SK-N-SH (cell line): ENCODE measurements around the gene RASA3. TPM values are rescaled to one million over a fixed set of nuclear protein-coding genes. Genes with fewer than 3 reads are reported as not detected.

Experiments
- CTCF ChIA-PET: fragments of 300-600, 350-600 bp; formaldehyde crosslinking; extraction: SDS; loops from one replicate; lab custom pipeline; 2021; lab: Yijun Ruan, JAX
- POLR2A ChIA-PET: fragments of 350-600 bp; sonication (Branson Sonifier 250); formaldehyde crosslinking; extraction: SDS; loops from one replicate; lab custom pipeline; 2020; ENCODE audit warnings: antibody characterized with exemption, inconsistent platforms; lab: Yijun Ruan, JAX
- DNase-seq: peaks from one replicate; pipeline ENCODE4 v3.0.0; 2012
- H2AFZ ChIP-seq: fragments of 200-600 bp; sonication (generic); 2 replicates; pipeline ENCODE4 v1.8.1; 2016; ENCODE audit warnings: antibody characterized with exemption, mild to moderate bottlenecking, low read depth
- H3F3A ChIP-seq: fragments of 200-600 bp; sonication (generic); replicated peaks from 2 replicates; pipeline ENCODE3; 2016; ENCODE audit warnings: antibody characterized with exemption, mild to moderate bottlenecking; ENCODE audit not compliant: insufficient read depth
- H3K27ac ChIP-seq, 2 experiments: fragments of 200-500 bp in 1 of 2; fragments of 200-600 bp in 1 of 2; sonication (Bioruptor generic) in 1 of 2; sonication (generic), shearing (Covaris generic) in 1 of 2; 2 replicates each; pipeline versions ENCODE4 v1.5.1 to v1.6.1; 2014 to 2016; ENCODE audit warnings: low read depth in 2 of 2, inconsistent platforms in 1 of 2, low read length in 1 of 2, mild to moderate bottlenecking in 1 of 2, mixed read lengths in 1 of 2
- H3K27me3 ChIP-seq: fragments of 200-600 bp; sonication (generic), shearing (Covaris generic); 2 replicates; pipeline ENCODE4 v1.6.1; 2016; ENCODE audit warnings: mixed run types; ENCODE audit not compliant: insufficient read depth
- H3K36me3 ChIP-seq, 2 experiments: fragments of 200-500 bp in 1 of 2; fragments of 200-600 bp in 1 of 2; sonication (Bioruptor generic) in 1 of 2; sonication (generic) in 1 of 2; replicated peaks in 1 of 2; 2 replicates each; pipeline versions ENCODE3 to v1.5.1; 2014 to 2016; ENCODE audit warnings: low read length in 1 of 2, mild to moderate bottlenecking in 1 of 2; ENCODE audit not compliant: insufficient read depth in 2 of 2, control insufficient read depth in 1 of 2
- H3K4me1 ChIP-seq, 2 experiments: fragments of 200-500 bp in 1 of 2; fragments of 200-600 bp in 1 of 2; sonication (Bioruptor generic) in 1 of 2; sonication (generic), shearing (Covaris generic) in 1 of 2; 2 replicates each; pipeline versions ENCODE4 v1.5.1 to v1.6.1; 2014 to 2016; ENCODE audit warnings: low read depth in 1 of 2, low read length in 1 of 2, mixed run types in 1 of 2; ENCODE audit not compliant: insufficient read depth in 2 of 2, control insufficient read depth in 1 of 2
- H3K4me2 ChIP-seq: fragments of 200-600 bp; sonication (generic), shearing (Covaris generic); 2 replicates; pipeline ENCODE4 v1.6.1; 2017; ENCODE audit warnings: mixed run types
- H3K4me3 ChIP-seq, 2 experiments: fragments of 200-500 bp in 1 of 2; fragments of 200-600 bp in 1 of 2; sonication (Bioruptor generic) in 1 of 2; sonication (generic), shearing (Covaris generic) in 1 of 2; 2 replicates each; pipeline versions ENCODE4 v1.5.1 to v1.8.1; 2014 to 2016; ENCODE audit warnings: low read depth in 2 of 2, inconsistent platforms in 1 of 2, low read length in 1 of 2, mild to moderate bottlenecking in 1 of 2, mixed read lengths in 1 of 2, moderate library complexity in 1 of 2
- H3K79me2 ChIP-seq: fragments of 200-600 bp; sonication (generic); 2 replicates; pipeline ENCODE4 v1.8.1; 2017; ENCODE audit warnings: mild to moderate bottlenecking; ENCODE audit not compliant: insufficient read depth
- H3K9ac ChIP-seq: fragments of 200-600 bp; sonication (generic); 2 replicates; pipeline ENCODE4 v1.6.1; 2017; ENCODE audit warnings: mixed run types
- H3K9me2 ChIP-seq: fragments of 200-600 bp; sonication (generic); 2 replicates; pipeline ENCODE4 v1.6.1; 2017; ENCODE audit warnings: mixed run types
- H3K9me3 ChIP-seq: fragments of 200-600 bp; sonication (generic); 2 replicates; pipeline ENCODE4 v1.6.1; 2017; ENCODE audit warnings: mixed run types, mild to moderate bottlenecking, moderate library complexity
- H4K20me1 ChIP-seq: fragments of 200-600 bp; sonication (generic); 2 replicates; pipeline ENCODE4 v1.6.1; 2017; ENCODE audit warnings: mild to moderate bottlenecking, mixed run types; ENCODE audit not compliant: insufficient read depth
- EZH2phosphoT487 ChIP-seq: fragments of 200-600 bp; sonication (generic); IDR thresholded peaks from 2 replicates; pipeline ENCODE4 v1.6.1; 2017; ENCODE audit warnings: low read depth, mixed run types, mild to moderate bottlenecking, antibody characterized with exemption, moderate library complexity, borderline replicate concordance
- FOXJ3 ChIP-seq: sonication (generic); formaldehyde crosslinking; IDR thresholded peaks from 2 replicates; pipeline ENCODE4 v1.5.1; 2020; ENCODE audit warnings: mild to moderate bottlenecking, missing genetic modification reagents
- FOXM1 ChIP-seq: IDR thresholded peaks from 2 replicates; pipeline ENCODE4 v1.4.0; 2012; ENCODE audit warnings: low read depth, mild to moderate bottlenecking
- JUND ChIP-seq: IDR thresholded peaks from 2 replicates; pipeline ENCODE4 v1.4.0; 2012
- NFIC ChIP-seq: IDR thresholded peaks from 2 replicates; pipeline ENCODE4 v1.4.0; 2012; ENCODE audit warnings: borderline replicate concordance
- NRF1 ChIP-seq: IDR thresholded peaks from 2 replicates; pipeline ENCODE4 v1.6.1; 2012; ENCODE audit warnings: low read depth, mild to moderate bottlenecking, low read length
- RAD21 ChIP-seq: IDR thresholded peaks from 2 replicates; pipeline ENCODE4 v1.6.1; 2012; ENCODE audit warnings: mild to moderate bottlenecking, low read length
- RFX5 ChIP-seq: IDR thresholded peaks from 2 replicates; pipeline ENCODE4 v1.6.1; 2012; ENCODE audit warnings: mild to moderate bottlenecking, improper control_type of control experiment, low read length
- RXRA ChIP-seq: IDR thresholded peaks from 2 replicates; pipeline ENCODE4 v1.4.0; 2012; ENCODE audit warnings: low read depth, mild to moderate bottlenecking, borderline replicate concordance
- SIN3A ChIP-seq: IDR thresholded peaks from 2 replicates; pipeline ENCODE4 v1.6.1; 2012; ENCODE audit warnings: low read depth, mild to moderate bottlenecking, low read length, moderate library complexity, borderline replicate concordance
- SMC3 ChIP-seq: IDR thresholded peaks from 2 replicates; pipeline ENCODE4 v1.6.1; 2012; ENCODE audit warnings: low read depth, low read length, improper control_type of control experiment
- TAF1 ChIP-seq: IDR thresholded peaks from 2 replicates; pipeline ENCODE4 v1.6.1; 2012; ENCODE audit warnings: low read depth, mild to moderate bottlenecking, low read length, moderate library complexity, borderline replicate concordance
- TEAD4 ChIP-seq: IDR thresholded peaks from 2 replicates; pipeline ENCODE4 v1.4.0; 2012; ENCODE audit warnings: mild to moderate bottlenecking, borderline replicate concordance; ENCODE audit not compliant: insufficient read depth
- USF1 ChIP-seq: IDR thresholded peaks from 2 replicates; pipeline ENCODE4 v1.4.0; 2012; ENCODE audit warnings: low read depth, borderline replicate concordance
- WGBS: methylation state at CpG from one replicate; pipeline ENCODE4 v1.1.6; 2017; ENCODE audit warnings: low lambda C conversion rate; 5-methylcytosine and 5-hydroxymethylcytosine counted together
- polyA plus RNA-seq, 3 experiments: library from polyadenylated mRNA; depleted of rRNA; stranded (reverse); fragments of >200 nt; gene quantifications; 2 replicates each; pipeline ENCODE4 v1.2.3, GENCODE V29; 2012
- TF ChIP-seq, protein P1 (sequence below): fragments of 150-350 bp; IDR thresholded peaks from 2 replicates; pipeline ENCODE4 v1.6.1; 2017; ENCODE audit warnings: antibody characterized with exemption, low read length, low read depth, borderline replicate concordance
- TF ChIP-seq, protein P2 (sequence below): IDR thresholded peaks from 2 replicates; pipeline ENCODE4; 2012

The RASA3 gene
- polyA plus RNA-seq, 1 of the 3 experiments (the other 2 are of a cell fraction), result 25.1 TPM

DNA sequence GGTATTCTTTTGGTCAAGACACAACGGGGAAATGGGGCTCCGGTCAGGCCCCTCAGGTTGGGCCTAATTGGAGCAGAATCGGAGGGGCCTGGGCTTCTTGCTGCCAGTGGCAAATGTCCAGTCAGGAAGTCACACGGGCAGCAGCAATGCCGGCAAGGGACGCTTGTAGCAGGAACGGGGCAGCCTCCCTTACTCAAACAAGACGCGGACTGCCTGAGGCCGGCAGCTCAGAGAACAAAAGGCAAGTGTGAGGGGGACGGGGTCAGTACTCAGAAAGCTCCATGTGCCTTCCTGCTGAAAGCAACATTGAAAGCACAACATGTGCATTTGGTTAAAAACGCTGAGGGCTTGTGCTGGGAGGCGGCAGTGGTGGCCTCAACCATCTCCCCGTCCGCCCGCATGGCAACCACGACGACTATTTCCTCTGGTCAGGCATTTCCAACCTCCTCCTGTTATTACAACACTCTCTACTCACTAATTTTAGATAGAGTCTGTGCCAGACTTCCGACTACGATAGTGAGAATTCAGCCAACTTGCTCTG, 20.5 kb upstream of the RASA3 start:
- WGBS, result 80% methylated on average over 18 of the region's 20 CpGs
- TF ChIP-seq EZH2phosphoT487 (no peak), TAF1 (no peak), SMC3 (no peak), JUND (no peak), NFIC (no peak), FOXM1 (no peak), RAD21 (no peak), NRF1 (no peak), RXRA (no peak), SIN3A (no peak)
- Histone ChIP-seq H3K4me1 (no peaks in the 10 kb centered on the region), H3K4me3 (no peak overlapping the region), H3K4me2 (no peak overlapping the region), H3F3A (no peaks in the 10 kb centered on the region), H3K27me3 (no peaks in the 10 kb centered on the region), H3K9me2 (no peaks in the 10 kb centered on the region), H3K36me3 (no peaks in the 10 kb centered on the region), H3K79me2 (no peaks in the 10 kb centered on the region), H3K9ac (no peak overlapping the region), H4K20me1 (no peaks in the 10 kb centered on the region), H3K9me3 (no peaks in the 10 kb centered on the region), H3K27ac (no peak overlapping the region), H2AFZ (no peak overlapping the region)
- no peak for DNase-seq
- CTCF ChIA-PET, result no interaction called here
- POLR2A ChIA-PET, result interaction anchor here (0.9 kb wide), 1 partner anchor 22 kb away, joined by 3 read pairs; no protein-coding TSS in a partner anchor

DNA sequence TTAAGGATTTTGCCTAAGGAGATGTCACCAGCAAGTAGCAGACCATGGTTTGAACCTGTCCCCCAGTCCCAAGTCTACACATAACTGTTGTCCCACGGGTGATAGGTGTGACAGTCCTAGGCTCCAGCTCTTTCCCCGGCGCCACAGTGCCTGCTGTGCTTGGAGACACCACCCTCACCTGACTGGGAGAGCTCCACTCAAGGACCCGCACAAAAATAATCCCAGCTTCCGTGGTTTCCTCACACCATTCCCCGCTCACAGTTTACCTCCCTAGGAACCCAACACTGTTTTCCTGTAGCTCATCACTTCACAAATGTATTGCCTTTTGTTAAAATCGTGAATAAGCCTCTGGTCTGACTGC, 19.8 kb upstream of the RASA3 start:
- H3K9me3 ChIP-seq, result no peaks in the 10 kb centered on the region
- no peaks in the 10 kb centered on the region for H3K36me3 ChIP-seq
- H3K4me1 ChIP-seq, result no peaks in the 10 kb centered on the region
- no peak for DNase-seq
- H3K4me3 ChIP-seq, result no peak overlapping the region
- no peak overlapping the region for H3K4me2 ChIP-seq
- H3K27me3 ChIP-seq, result no peaks in the 10 kb centered on the region
- H3K79me2 ChIP-seq, result no peaks in the 10 kb centered on the region
- H3K27ac ChIP-seq, result no peak overlapping the region
- H3K9ac ChIP-seq, result no peak overlapping the region
- 72% methylated on average over 7 of the region's 7 CpGs for WGBS
- ChIA-PET POLR2A (interaction anchor here (0.9 kb wide), 1 partner anchor 21 kb away, joined by 3 read pairs; no protein-coding TSS in a partner anchor), CTCF (no interaction called here)
- H4K20me1 ChIP-seq, result no peaks in the 10 kb centered on the region
- no peak overlapping the region for H2AFZ ChIP-seq
- no peaks in the 10 kb centered on the region for H3F3A ChIP-seq
- TF ChIP-seq, protein P1, sequence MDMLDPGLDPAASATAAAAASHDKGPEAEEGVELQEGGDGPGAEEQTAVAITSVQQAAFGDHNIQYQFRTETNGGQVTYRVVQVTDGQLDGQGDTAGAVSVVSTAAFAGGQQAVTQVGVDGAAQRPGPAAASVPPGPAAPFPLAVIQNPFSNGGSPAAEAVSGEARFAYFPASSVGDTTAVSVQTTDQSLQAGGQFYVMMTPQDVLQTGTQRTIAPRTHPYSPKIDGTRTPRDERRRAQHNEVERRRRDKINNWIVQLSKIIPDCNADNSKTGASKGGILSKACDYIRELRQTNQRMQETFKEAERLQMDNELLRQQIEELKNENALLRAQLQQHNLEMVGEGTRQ, result no peak
- TF ChIP-seq SIN3A (no peak), SMC3 (no peak), TEAD4 (no peak), RFX5 (no peak), USF1 (no peak), FOXJ3 (CRISPR knock-in tag) (no peak), JUND (no peak), NFIC (no peak)
- TF ChIP-seq, protein P2, sequence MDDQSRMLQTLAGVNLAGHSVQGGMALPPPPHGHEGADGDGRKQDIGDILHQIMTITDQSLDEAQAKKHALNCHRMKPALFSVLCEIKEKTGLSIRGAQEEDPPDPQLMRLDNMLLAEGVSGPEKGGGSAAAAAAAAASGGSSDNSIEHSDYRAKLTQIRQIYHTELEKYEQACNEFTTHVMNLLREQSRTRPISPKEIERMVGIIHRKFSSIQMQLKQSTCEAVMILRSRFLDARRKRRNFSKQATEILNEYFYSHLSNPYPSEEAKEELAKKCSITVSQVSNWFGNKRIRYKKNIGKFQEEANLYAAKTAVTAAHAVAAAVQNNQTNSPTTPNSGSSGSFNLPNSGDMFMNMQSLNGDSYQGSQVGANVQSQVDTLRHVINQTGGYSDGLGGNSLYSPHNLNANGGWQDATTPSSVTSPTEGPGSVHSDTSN, result no peak
- no peaks in the 10 kb centered on the region for H3K9me2 ChIP-seq
